Tibial nerve (tissue), 3 donors: ENCODE data around the gene CALY.

Experiments used
- POLR2A ChIP-seq, 2 donors: fragments of 450-650 bp; IDR thresholded peaks; one replicate each; pipeline ENCODE4 v1.6.1; 2017; ENCODE audit warnings: antibody characterized with exemption in 2 of 2, mild to moderate bottlenecking in 2 of 2, moderate library complexity in 2 of 2
- TF ChIP-seq, protein P1 (sequence below), 5 experiments: fragments of 200-600 bp in 3 of 5; fragments of 450-650 bp in 2 of 5; sonication (generic) in 3 of 5; IDR thresholded peaks; one replicate each; pipeline ENCODE4 v1.5.1; 2016 to 2019; ENCODE audit warnings: antibody characterized with exemption in 5 of 5, mild to moderate bottlenecking in 3 of 5, moderate library complexity in 2 of 5

DNA sequence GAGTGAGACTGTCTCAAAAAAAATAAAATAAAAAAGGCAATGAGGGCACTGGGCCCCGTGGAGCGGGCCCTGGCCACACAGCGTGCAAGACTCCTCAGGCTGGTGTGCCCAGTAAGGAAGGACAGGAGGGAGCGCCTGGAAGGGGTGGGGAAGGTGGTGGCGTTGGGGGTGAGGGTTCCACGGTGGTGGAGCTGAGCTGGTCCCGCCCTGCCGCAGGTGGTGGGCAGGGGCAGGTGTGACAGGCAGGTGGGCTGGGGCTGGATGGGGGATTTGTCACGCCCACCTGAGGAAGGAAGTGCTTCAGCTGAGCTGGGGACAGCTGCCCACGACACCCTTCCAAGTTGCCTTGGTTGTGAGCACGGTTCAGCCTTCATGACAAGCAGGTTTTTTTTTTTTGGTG, 9.7 kb upstream of the CALY start:
- TF ChIP-seq, protein P1, sequence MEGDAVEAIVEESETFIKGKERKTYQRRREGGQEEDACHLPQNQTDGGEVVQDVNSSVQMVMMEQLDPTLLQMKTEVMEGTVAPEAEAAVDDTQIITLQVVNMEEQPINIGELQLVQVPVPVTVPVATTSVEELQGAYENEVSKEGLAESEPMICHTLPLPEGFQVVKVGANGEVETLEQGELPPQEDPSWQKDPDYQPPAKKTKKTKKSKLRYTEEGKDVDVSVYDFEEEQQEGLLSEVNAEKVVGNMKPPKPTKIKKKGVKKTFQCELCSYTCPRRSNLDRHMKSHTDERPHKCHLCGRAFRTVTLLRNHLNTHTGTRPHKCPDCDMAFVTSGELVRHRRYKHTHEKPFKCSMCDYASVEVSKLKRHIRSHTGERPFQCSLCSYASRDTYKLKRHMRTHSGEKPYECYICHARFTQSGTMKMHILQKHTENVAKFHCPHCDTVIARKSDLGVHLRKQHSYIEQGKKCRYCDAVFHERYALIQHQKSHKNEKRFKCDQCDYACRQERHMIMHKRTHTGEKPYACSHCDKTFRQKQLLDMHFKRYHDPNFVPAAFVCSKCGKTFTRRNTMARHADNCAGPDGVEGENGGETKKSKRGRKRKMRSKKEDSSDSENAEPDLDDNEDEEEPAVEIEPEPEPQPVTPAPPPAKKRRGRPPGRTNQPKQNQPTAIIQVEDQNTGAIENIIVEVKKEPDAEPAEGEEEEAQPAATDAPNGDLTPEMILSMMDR (IDR thresholded peaks at IDR 0.05), result no peak
- TF ChIP-seq POLR2A (IDR thresholded peaks at IDR 0.05), result no peak
